ENCODE measurements around the gene CDK14.

CDK14 gene

DNA sequence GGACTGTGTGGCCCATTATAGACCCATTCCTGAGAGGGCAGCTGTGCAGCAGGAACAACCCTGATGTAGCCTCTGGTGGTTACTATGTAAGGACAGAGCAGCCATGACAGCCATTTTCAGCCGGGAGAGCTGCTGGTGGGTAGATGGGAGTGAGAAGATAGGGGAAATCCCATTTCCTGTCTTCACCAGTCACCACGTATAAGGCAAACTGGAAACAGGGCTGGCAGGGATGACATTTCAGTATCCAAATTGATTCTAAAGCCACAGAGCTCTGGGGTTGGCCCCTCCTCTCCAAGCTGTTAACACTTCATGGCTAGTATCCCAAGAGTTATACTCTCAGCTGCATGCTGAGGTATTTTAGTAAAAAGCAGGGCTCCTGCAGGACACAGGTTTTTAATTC is 652.9 kb downstream of the CDK14 start:
- no peak for DNase-seq (ENCODE audit: extremely low spot score)
- ChIA-PET CTCF (interaction anchor here (0.9 to 1.3 kb wide), 2 partner anchors 9 to 14 kb away, joined by 3 read pairs; no protein-coding TSS in a partner anchor), POLR2A (no interaction called here)
- TF ChIP-seq, protein P1, sequence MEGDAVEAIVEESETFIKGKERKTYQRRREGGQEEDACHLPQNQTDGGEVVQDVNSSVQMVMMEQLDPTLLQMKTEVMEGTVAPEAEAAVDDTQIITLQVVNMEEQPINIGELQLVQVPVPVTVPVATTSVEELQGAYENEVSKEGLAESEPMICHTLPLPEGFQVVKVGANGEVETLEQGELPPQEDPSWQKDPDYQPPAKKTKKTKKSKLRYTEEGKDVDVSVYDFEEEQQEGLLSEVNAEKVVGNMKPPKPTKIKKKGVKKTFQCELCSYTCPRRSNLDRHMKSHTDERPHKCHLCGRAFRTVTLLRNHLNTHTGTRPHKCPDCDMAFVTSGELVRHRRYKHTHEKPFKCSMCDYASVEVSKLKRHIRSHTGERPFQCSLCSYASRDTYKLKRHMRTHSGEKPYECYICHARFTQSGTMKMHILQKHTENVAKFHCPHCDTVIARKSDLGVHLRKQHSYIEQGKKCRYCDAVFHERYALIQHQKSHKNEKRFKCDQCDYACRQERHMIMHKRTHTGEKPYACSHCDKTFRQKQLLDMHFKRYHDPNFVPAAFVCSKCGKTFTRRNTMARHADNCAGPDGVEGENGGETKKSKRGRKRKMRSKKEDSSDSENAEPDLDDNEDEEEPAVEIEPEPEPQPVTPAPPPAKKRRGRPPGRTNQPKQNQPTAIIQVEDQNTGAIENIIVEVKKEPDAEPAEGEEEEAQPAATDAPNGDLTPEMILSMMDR (IDR thresholded peaks at IDR 0.05; ENCODE audit: control extremely low read depth, extremely low read depth, low read depth, missing control alignments) = no peak

DNA sequence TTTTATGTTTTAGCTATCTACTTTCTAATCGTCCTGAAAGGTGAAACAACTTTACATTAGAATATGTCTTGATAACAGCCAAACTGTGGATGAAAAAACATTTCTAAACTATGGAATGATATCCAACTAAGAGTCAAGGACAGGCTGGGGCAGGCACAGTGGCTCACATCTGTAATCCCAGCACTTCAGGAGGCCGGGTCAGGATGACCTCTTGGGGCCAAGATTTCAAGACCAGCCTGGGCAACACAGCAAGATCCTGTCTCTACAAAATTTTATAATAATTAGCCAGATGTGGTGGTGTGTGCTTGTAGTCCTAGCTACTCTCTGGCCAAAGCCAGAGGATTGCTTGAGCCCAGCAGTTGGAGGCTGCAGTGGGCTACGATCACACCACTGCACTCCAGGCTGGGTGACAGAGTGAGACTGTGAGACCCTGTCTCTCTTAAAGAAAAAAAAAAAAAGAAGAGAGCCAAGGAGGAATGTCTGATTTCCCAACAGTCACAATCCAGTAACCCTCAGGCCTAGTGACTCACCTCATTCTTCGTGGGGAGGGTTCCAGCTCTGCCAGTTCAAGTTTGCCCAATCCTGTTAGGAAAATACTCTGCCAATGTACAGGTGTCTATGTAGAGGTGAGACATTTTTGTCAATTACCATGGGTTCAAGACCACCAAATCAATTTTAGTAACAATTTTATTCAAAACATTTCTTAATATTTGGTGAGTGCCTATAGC is 653.5 kb downstream of the CDK14 start:
- CTCF ChIA-PET = interaction anchor here (0.9 to 1.3 kb wide), 3 partner anchors 9 to 13 kb away, joined by 3 to 4 read pairs (median 3); no protein-coding TSS in a partner anchor
- TF ChIP-seq, protein P1 (IDR thresholded peaks at IDR 0.05; ENCODE audit: control extremely low read depth, extremely low read depth, low read depth, missing control alignments) = no peak
- POLR2A ChIA-PET = no interaction called here
- no peak for DNase-seq (ENCODE audit: extremely low spot score)

DNA sequence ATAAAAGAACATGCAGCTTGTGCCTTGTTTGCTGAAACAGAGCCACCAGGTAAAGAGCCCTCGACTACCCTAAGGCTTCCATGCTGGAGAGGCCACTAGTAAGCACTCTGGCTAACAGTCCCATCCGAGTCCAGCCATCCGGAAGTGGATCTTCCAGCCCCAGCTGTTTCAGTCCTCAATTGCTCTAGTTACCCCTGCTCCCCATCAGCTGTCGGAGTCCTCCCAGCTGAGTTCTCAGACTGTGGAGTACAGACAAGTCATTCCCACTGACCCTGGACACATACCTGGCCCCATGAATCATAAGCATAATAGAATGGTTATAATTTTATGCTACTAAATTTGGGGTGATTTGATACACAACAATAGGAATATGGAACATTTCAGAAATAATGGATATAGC is 654.6 kb downstream of the CDK14 start:
- ChIA-PET POLR2A (no interaction called here), CTCF (interaction anchor here (1.1 kb wide), 1 partner anchor 8 kb away, joined by 4 read pairs; no protein-coding TSS in a partner anchor)
- DNase-seq (ENCODE audit: extremely low spot score) = no peak
- TF ChIP-seq, protein P1 (IDR thresholded peaks at IDR 0.05; ENCODE audit: control extremely low read depth, extremely low read depth, low read depth, missing control alignments) = no peak

DNA sequence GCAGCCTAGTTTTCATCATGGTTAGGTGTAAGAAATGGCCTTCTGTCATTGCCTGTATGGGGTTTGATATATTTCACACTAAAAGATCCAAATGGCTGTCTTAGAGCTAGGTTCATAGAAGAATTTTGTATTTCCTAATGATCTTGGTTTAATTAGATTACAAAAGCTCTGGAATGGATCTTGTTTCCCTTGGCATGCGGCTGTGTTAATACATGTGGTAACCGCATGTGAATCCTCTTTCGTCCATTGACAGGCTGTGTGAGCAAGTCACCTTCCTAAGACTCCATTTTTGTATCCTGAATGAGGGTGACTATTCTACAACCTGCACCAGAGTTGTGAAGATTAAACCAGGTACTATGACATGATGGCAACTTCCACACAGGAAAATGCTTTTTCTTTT is 655.8 kb downstream of the CDK14 start:
- TF ChIP-seq, protein P1 (IDR thresholded peaks at IDR 0.05; ENCODE audit: control extremely low read depth, extremely low read depth, low read depth, missing control alignments) = no peak
- ChIA-PET POLR2A (no interaction called here), CTCF (interaction anchor here (0.6 to 1.1 kb wide), 2 partner anchors 9 to 38 kb away, joined by 3 to 6 read pairs; no protein-coding TSS in a partner anchor)
- DNase-seq (ENCODE audit: extremely low spot score) = no peak

All from GM10248 (cell line).